Calu3 (cell line): ENCODE data around the gene PCBP4. TPM values are rescaled to one million over a fixed set of nuclear protein-coding genes. Genes with fewer than 3 reads are reported as not detected.

ENCODE experiments used
- BruUV-seq: library from RNA; stranded (reverse); fragments of 400-500 nt; replicated peaks from 2 replicates; lab custom pipeline; 2021; lab: Mats Ljungman, UMichigan
- CTCF ChIA-PET: fragments of 300-600 bp; sonication (Branson Sonifier 250); formaldehyde crosslinking; loops from one replicate; lab custom pipeline; 2022; ENCODE audit warnings: antibody characterized with exemption; lab: Charles Lee
- DNase-seq: peaks from one replicate; pipeline ENCODE4 v3.0.0; 2022
- H3K27ac Mint-ChIP-seq: one replicate; pipeline ENCODE4 v1.8.0; 2022; ENCODE audit warnings: mixed read lengths; ENCODE audit not compliant: unreplicated experiment
- H3K27me3 Mint-ChIP-seq: one replicate; pipeline ENCODE4 v1.8.0; 2022; ENCODE audit warnings: mixed read lengths; ENCODE audit not compliant: unreplicated experiment
- H3K36me3 Mint-ChIP-seq: one replicate; pipeline ENCODE4 v1.8.0; 2022; ENCODE audit warnings: mild to moderate bottlenecking, moderate library complexity, mixed read lengths; ENCODE audit not compliant: insufficient read depth, unreplicated experiment
- H3K4me1 Mint-ChIP-seq: one replicate; pipeline ENCODE4 v1.8.0; 2022; ENCODE audit warnings: mild to moderate bottlenecking, low read depth, mixed read lengths; ENCODE audit not compliant: unreplicated experiment
- H3K4me3 Mint-ChIP-seq: one replicate; pipeline ENCODE4 v1.8.0; 2022; ENCODE audit warnings: mild to moderate bottlenecking, low read depth, moderate library complexity, mixed read lengths; ENCODE audit not compliant: unreplicated experiment
- H3K9me3 Mint-ChIP-seq: one replicate; pipeline ENCODE4 v1.8.0; 2022; ENCODE audit warnings: low read depth, mixed read lengths; ENCODE audit not compliant: unreplicated experiment
- intact Hi-C: fragments of 100-400 bp; cut with micrococcal nuclease; formaldehyde crosslinking; loops from one replicate; pipeline ENCODE4 v1.10.0; 2022; ENCODE audit not compliant: unreplicated experiment
- total RNA-seq: library from RNA; stranded (reverse); gene quantifications from 2 replicates; pipeline ENCODE4 v1.2.3, GENCODE V29; 2022
- TF ChIP-seq, protein P1 (sequence below): fragments of 200-600 bp; IDR thresholded peaks from one replicate; pipeline ENCODE4 v1.8.0; 2022; ENCODE audit warnings: antibody characterized with exemption; ENCODE audit not compliant: unreplicated experiment

PCBP4 gene
- total RNA-seq, 1 experiment from 2014 or later = 31.5 TPM

DNA sequence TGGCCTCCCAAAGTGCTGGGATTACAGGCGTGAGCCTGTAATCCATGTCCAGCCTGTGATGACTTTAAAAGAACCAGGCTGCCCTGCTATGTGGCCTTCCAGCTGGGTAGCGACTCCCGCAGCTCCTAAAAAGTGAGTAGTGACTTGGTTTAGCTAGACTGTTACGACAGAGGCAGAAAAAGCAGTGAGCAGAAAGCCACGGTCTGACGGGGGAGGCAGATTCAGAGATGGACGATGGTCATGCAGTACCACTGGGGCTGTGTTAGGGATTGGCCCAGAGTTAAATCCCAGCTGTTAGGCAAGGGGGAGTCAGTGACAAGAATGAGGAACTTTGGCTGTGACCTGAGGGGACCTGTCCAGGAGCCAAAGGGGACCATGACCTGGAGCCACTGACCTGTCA is 31.5 kb upstream of the PCBP4 start:
- no peak overlapping the region for H3K27ac Mint-ChIP-seq
- no peak for DNase-seq
- CTCF ChIA-PET = interaction anchor here (1.2 kb wide), 1 partner anchor 152 kb away, joined by 3 read pairs; no protein-coding TSS in a partner anchor
- BruUV-seq = no TSS peak
- peaks cover 26% of the 10 kb centered on the region for H3K4me1 Mint-ChIP-seq
- TF ChIP-seq, protein P1, sequence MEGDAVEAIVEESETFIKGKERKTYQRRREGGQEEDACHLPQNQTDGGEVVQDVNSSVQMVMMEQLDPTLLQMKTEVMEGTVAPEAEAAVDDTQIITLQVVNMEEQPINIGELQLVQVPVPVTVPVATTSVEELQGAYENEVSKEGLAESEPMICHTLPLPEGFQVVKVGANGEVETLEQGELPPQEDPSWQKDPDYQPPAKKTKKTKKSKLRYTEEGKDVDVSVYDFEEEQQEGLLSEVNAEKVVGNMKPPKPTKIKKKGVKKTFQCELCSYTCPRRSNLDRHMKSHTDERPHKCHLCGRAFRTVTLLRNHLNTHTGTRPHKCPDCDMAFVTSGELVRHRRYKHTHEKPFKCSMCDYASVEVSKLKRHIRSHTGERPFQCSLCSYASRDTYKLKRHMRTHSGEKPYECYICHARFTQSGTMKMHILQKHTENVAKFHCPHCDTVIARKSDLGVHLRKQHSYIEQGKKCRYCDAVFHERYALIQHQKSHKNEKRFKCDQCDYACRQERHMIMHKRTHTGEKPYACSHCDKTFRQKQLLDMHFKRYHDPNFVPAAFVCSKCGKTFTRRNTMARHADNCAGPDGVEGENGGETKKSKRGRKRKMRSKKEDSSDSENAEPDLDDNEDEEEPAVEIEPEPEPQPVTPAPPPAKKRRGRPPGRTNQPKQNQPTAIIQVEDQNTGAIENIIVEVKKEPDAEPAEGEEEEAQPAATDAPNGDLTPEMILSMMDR = no peak
- no peaks in the 10 kb centered on the region for H3K9me3 Mint-ChIP-seq
- no peak overlapping the region for H3K4me3 Mint-ChIP-seq
- intact Hi-C loops = no loop called here
- peaks cover 15% of the 10 kb centered on the region for H3K27me3 Mint-ChIP-seq
- H3K36me3 Mint-ChIP-seq = peaks cover 31% of the 10 kb centered on the region

DNA sequence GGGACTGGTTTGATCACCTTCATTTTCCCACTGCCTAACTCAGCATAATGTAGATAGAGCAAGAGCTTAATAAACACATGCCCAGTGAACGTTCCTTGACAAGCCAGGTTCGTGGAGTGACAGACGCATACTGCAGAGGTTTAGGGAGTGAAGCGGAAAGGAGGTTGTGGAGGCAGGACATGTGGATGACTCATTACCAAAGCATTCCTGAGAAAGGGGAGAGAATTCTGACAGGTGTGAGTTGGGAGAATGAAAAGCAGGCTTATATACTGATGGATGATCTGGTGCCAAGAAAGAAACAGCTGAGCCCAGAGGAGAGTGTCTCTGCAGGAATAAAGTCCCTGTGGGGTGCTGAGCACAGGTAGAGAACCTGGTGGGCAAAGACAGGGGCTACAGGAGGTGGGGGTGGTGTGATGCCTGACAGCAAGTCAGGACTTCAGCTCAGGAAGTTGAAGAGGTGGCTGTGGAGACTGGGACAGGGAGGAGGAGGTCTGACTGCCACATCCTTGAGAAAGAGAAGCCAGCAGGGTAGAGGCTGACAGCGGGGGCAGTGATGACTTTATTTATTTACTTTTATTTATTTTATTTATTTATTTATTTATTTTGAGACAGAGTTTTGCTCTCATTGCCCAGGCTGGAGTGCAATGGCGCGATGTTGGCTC is 30.8 kb upstream of the PCBP4 start:
- peaks cover 10% of the 10 kb centered on the region for H3K27me3 Mint-ChIP-seq
- H3K9me3 Mint-ChIP-seq = no peaks in the 10 kb centered on the region
- intact Hi-C loops = no loop called here
- BruUV-seq = no TSS peak
- DNase-seq = peak; percentile 54
- peaks cover 26% of the 10 kb centered on the region for H3K4me1 Mint-ChIP-seq
- peak overlapping the region; percentile 22 for H3K4me3 Mint-ChIP-seq
- TF ChIP-seq, protein P1 = no peak
- peaks cover 38% of the 10 kb centered on the region for H3K36me3 Mint-ChIP-seq
- peak overlapping the region; percentile 30 for H3K27ac Mint-ChIP-seq
- CTCF ChIA-PET = interaction anchor here (1.2 kb wide), 1 partner anchor 153 kb away, joined by 3 read pairs; no protein-coding TSS in a partner anchor

DNA sequence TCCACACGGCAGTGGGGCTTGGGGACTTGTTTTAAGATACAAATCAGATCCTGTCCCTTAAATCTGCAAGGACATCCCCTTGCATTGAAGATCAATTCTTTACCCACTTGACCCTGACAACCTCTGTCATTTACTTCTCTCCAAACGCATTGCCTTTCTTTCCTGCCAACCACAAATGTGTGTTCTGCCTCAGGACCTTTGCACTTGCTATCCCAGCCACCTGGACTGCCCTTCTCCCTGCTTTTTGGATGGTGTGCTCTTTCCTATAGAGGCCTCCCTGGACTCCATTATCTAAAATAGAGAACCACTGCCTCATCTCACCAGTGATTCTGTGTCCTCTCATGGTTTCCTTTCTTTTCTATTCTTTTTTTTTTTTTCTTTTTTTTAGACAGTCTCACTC is 29.9 kb upstream of the PCBP4 start:
- Mint-ChIP-seq H3K4me1 (peaks cover 26% of the 10 kb centered on the region), H3K27ac (no peak overlapping the region), H3K36me3 (peaks cover 46% of the 10 kb centered on the region), H3K4me3 (no peak overlapping the region), H3K27me3 (peaks cover under 1% of the 10 kb centered on the region), H3K9me3 (no peaks in the 10 kb centered on the region)
- no peak for DNase-seq
- TF ChIP-seq, protein P1 = no peak
- CTCF ChIA-PET = no interaction called here
- BruUV-seq = no TSS peak
- intact Hi-C loops = no loop called here

DNA sequence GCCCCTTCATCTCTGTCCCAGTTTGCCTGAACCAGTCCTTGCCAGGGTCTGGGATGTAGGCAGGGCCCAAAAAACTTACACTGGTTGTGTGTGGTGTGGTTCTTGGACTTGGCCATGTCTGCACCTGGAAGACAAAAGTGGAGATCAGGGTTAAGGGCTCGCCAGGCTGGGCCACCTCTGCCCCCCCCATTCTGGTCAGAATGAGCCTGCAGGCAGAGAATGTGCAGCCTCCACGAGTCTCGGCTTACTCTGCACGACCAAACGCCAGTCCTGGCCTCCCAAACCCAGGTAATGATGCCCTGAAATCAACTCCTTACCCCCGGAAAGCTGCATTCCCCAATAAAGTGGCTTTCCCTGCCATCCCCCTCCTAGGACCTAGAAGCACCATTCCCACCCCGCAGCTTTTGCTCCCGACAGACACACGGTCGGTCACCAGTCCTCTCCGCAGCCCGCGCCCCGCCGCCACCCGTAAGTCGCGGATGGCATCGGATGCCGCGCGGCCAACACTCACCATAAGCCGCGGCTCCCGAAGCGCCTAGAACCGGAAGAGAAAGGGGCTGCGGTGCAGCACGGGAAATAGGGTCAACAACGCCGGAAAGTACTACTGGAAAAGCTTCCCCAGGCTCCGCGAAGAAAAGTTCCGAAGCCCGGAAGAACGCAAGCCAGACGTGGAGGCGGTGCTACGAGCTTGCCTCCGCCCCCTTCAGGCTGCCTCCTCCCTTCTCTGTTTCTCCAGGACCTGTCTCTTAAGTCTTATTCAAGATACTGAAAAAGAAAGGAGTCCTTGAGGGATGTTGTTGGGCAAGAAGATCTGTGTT is 28.3 kb upstream of the PCBP4 start, which contains the start of gene RPL29:
RPL29 (minus strand) TSS at position 550 of the 818 bp plus-strand sequence; CDS start at position 116, 434 bp downstream.
- BruUV-seq = no TSS peak
- peak within 1 kb of the TSS; percentile 89 for H3K4me3 Mint-ChIP-seq
- TF ChIP-seq, protein P1 = no peak
- no peaks in the 10 kb centered on the region for H3K27me3 Mint-ChIP-seq
- H3K9me3 Mint-ChIP-seq = no peaks in the 10 kb centered on the region
- H3K36me3 Mint-ChIP-seq = peaks cover 62% of the 10 kb centered on the region
- intact Hi-C loops = no loop called here
- peaks cover 26% of the 10 kb centered on the region for H3K4me1 Mint-ChIP-seq
- DNase-seq = peak; percentile 91
- CTCF ChIA-PET = interaction anchor here (0.6 to 1.8 kb wide), 7 partner anchors 10 to 1813 kb away, joined by 3 to 11 read pairs (median 5); partner anchors contain the start of genes ACY1, DCAF1 and PARP3
- H3K27ac Mint-ChIP-seq = peak within 1 kb of the TSS; percentile 99
